ENCODE results near the gene ME3. TPM values are rescaled to one million over a fixed set of nuclear protein-coding genes. Genes with fewer than 3 reads are reported as not detected.

Gene ME3
- total RNA-seq, 4 donors from 2014 or later: 11.0 to 47.8 (median 44.1) TPM

- no peak for ATAC-seq
- no peak overlapping the region for H3K4me3 ChIP-seq
- H3K27me3 ChIP-seq: no peaks in the 10 kb centered on the region
- peak overlapping the region; percentile 62 to 80 (median 76) for H3K27ac ChIP-seq
- no peaks in the 10 kb centered on the region for H3K9me3 ChIP-seq
- H3K4me1 ChIP-seq: peaks cover 17 to 54% (median 22%) of the 10 kb centered on the region in 3 donors
- WGBS, 2 donors (ENCODE audit: low coverage in 1 of 2): 80 to 94% methylated on average over 2 of the region's 2 CpGs
- H3K36me3 ChIP-seq: no peaks in the 10 kb centered on the region
- no peak for TF ChIP-seq POLR2AphosphoS5 (IDR thresholded peaks at IDR 0.05)
- no peak for TF ChIP-seq EP300 (IDR thresholded peaks at IDR 0.05)
- TF ChIP-seq POLR2A (IDR thresholded peaks at IDR 0.05): no peak
- no peak for TF ChIP-seq CTCF (IDR thresholded peaks at IDR 0.05)
Measured at GRCh38 chr11:86578727-86579405, 93.5 kb downstream of the ME3 start.

- Histone ChIP-seq H3K36me3 (no peaks in the 10 kb centered on the region), H3K27ac (peak overlapping the region; percentile 62 to 80 (median 76)), H3K27me3 (no peaks in the 10 kb centered on the region), H3K4me1 (peaks cover 17 to 54% (median 22%) of the 10 kb centered on the region in 3 donors), H3K9me3 (no peaks in the 10 kb centered on the region), H3K4me3 (no peak overlapping the region)
- peak; percentile 96 for ATAC-seq
- WGBS, 2 donors (ENCODE audit: low coverage in 1 of 2): 6 to 16% methylated on average over 6 to 10 of the region's 10 CpGs
- TF ChIP-seq POLR2A (IDR thresholded peaks at IDR 0.05) (no peak), POLR2AphosphoS5 (IDR thresholded peaks at IDR 0.05) (peak; percentile 76)
Measured at GRCh38 chr11:86577644-86578636, 94.5 kb downstream of the ME3 start.

- 38 to 60% methylated on average over 1 of the region's 1 CpG for WGBS, 2 donors (ENCODE audit: low coverage in 1 of 2)
- Histone ChIP-seq H3K27ac (peak overlapping the region; percentile 44 to 80 (median 76)), H3K36me3 (no peaks in the 10 kb centered on the region), H3K4me1 (peaks cover 17 to 50% (median 22%) of the 10 kb centered on the region in 3 donors), H3K27me3 (no peaks in the 10 kb centered on the region), H3K4me3 (no peak overlapping the region), H3K9me3 (no peaks in the 10 kb centered on the region)
- TF ChIP-seq CTCF (IDR thresholded peaks at IDR 0.05): no peak
- no peak for ATAC-seq
Measured at GRCh38 chr11:86576946-86577624, 95.3 kb downstream of the ME3 start.

- TF ChIP-seq POLR2AphosphoS5 (IDR thresholded peaks at IDR 0.05): no peak
- TF ChIP-seq CTCF (IDR thresholded peaks at IDR 0.05): no peak
- TF ChIP-seq EP300 (IDR thresholded peaks at IDR 0.05): no peak
- no peak for TF ChIP-seq POLR2A (IDR thresholded peaks at IDR 0.05)
- H3K36me3 ChIP-seq: no peaks in the 10 kb centered on the region
- ATAC-seq: no peak
- H3K27me3 ChIP-seq: no peaks in the 10 kb centered on the region
- 75 to 81% methylated on average over 1 to 2 of the region's 2 CpGs for WGBS, 2 donors (ENCODE audit: low coverage in 1 of 2)
- H3K4me3 ChIP-seq: no peak overlapping the region
- H3K9me3 ChIP-seq: no peaks in the 10 kb centered on the region
- no peak overlapping the region for H3K27ac ChIP-seq
- peaks cover 17 to 48% (median 22%) of the 10 kb centered on the region in 3 donors for H3K4me1 ChIP-seq
Measured at GRCh38 chr11:86575927-86576326, 96.5 kb downstream of the ME3 start.

- Histone ChIP-seq H3K27me3 (no peaks in the 10 kb centered on the region), H3K4me1 (peaks cover 13 to 42% (median 19%) of the 10 kb centered on the region in 3 donors), H3K9me3 (no peaks in the 10 kb centered on the region), H3K27ac (no peak overlapping the region), H3K4me3 (no peak overlapping the region), H3K36me3 (no peaks in the 10 kb centered on the region)
- no peak for TF ChIP-seq POLR2A (IDR thresholded peaks at IDR 0.05)
- no peak for TF ChIP-seq CTCF (IDR thresholded peaks at IDR 0.05)
- TF ChIP-seq POLR2AphosphoS5 (IDR thresholded peaks at IDR 0.05): no peak
- WGBS, 2 donors (ENCODE audit: low coverage in 1 of 2): 77 to 96% methylated on average over 4 to 7 of the region's 7 CpGs
- no peak for ATAC-seq
Measured at GRCh38 chr11:86575208-86575855, 97.1 kb downstream of the ME3 start.

Measured in gastroesophageal sphincter (tissue), 4 donors.